Vagina (tissue), 2 donors: Measurements from ENCODE around the gene PKDCC. TPM values are rescaled to one million over a fixed set of nuclear protein-coding genes. Genes with fewer than 3 reads are reported as not detected.

Experiments used
- DNase-seq, 2 donors: peaks; one replicate each; pipeline ENCODE4 v3.0.0-alpha.2; 2017; ENCODE audit errors: extremely low spot score in 2 of 2
- H3K27ac ChIP-seq: fragments of 200-600 bp; sonication (generic); one replicate; pipeline ENCODE4 v1.5.1; 2019
- H3K27me3 ChIP-seq: fragments of 200-600 bp; sonication (generic); one replicate; pipeline ENCODE4 v1.5.1; 2019
- H3K36me3 ChIP-seq, 2 donors: fragments of 200-600 bp; sonication (generic); one replicate each; pipeline ENCODE4 v1.5.1; 2017 to 2019
- H3K4me1 ChIP-seq: fragments of 200-600 bp; sonication (generic); one replicate; pipeline ENCODE4 v1.5.1; 2019
- H3K4me3 ChIP-seq, 2 donors: fragments of 200-600 bp; sonication (generic); 1 replicate in 1 of 2; 2 replicates in 1 of 2; pipeline ENCODE4 v1.5.1; 2016 to 2019
- H3K9me3 ChIP-seq: fragments of 200-600 bp; sonication (generic); one replicate; pipeline ENCODE4 v1.5.1; 2019
- CTCF ChIP-seq, 3 experiments: fragments of 450-650 bp in 2 of 3; fragments of 200-600 bp in 1 of 3; sonication (generic) in 1 of 3; IDR thresholded peaks; one replicate each; pipeline ENCODE4 v1.5.1; 2017 to 2019; ENCODE audit warnings: antibody characterized with exemption in 3 of 3, mild to moderate bottlenecking in 2 of 3, moderate library complexity in 2 of 3
- POLR2A ChIP-seq, 2 donors: fragments of 450-650 bp; IDR thresholded peaks; one replicate each; pipeline ENCODE4 v1.6.1; 2017; ENCODE audit warnings: antibody characterized with exemption in 2 of 2, mild to moderate bottlenecking in 2 of 2, moderate library complexity in 2 of 2
- POLR2AphosphoS5 ChIP-seq, 2 donors: sonication (generic); formaldehyde crosslinking; IDR thresholded peaks; one replicate each; pipeline ENCODE4 v1.9.0; 2017; ENCODE audit warnings: antibody characterized with exemption in 2 of 2, mild to moderate bottlenecking in 2 of 2, low read depth in 1 of 2; ENCODE audit not compliant: insufficient read depth in 1 of 2
- intact Hi-C: fragments of 100-400 bp; cut with DNase I; formaldehyde crosslinking; loops from one replicate; pipeline ENCODE4 v1.15.1; 2023
- total RNA-seq: library from RNA; depleted of rRNA; stranded (reverse); fragments of >200 nt; gene quantifications from one replicate; pipeline ENCODE4 v1.2.3, GENCODE V29; 2016

PKDCC gene
- total RNA-seq, 1 donor from 2014 or later, result 146 TPM

- Histone ChIP-seq H3K4me3 (no peak overlapping the region), H3K36me3 (no peaks in the 10 kb centered on the region), H3K27me3 (no peaks in the 10 kb centered on the region), H3K9me3 (no peaks in the 10 kb centered on the region), H3K4me1 (peaks cover 16% of the 10 kb centered on the region), H3K27ac (no peak overlapping the region)
- TF ChIP-seq CTCF (IDR thresholded peaks at IDR 0.05), result no peak
- TF ChIP-seq POLR2A (IDR thresholded peaks at IDR 0.05), result no peak
- TF ChIP-seq POLR2AphosphoS5 (IDR thresholded peaks at IDR 0.05; ENCODE audit: insufficient read depth in 1 of 2, low read depth in 1 of 2), result no peak
- intact Hi-C loops, result loop anchor here (2.0 to 5.0 kb wide), 2 partner anchors 216 to 235 kb away; no protein-coding TSS in a partner anchor
- DNase-seq, result no peak
Observed at GRCh38 chr2:42087137-42087856, 39.5 kb downstream of the PKDCC start.

GRCh38 chr2:42087857-42088195 lies 40.0 kb downstream of the PKDCC start:
- Histone ChIP-seq H3K27ac (no peak overlapping the region), H3K4me1 (peaks cover 16% of the 10 kb centered on the region), H3K4me3 (no peak overlapping the region), H3K36me3 (no peaks in the 10 kb centered on the region), H3K9me3 (no peaks in the 10 kb centered on the region), H3K27me3 (no peaks in the 10 kb centered on the region)
- intact Hi-C loops, result loop anchor here (2.0 to 5.0 kb wide), 2 partner anchors 217 to 236 kb away; no protein-coding TSS in a partner anchor
- no peak for DNase-seq
- TF ChIP-seq POLR2A (IDR thresholded peaks at IDR 0.05) (no peak), CTCF (IDR thresholded peaks at IDR 0.05) (no peak), POLR2AphosphoS5 (IDR thresholded peaks at IDR 0.05; ENCODE audit: insufficient read depth in 1 of 2, low read depth in 1 of 2) (no peak)

GRCh38 chr2:42089340-42089925 lies 41.6 kb downstream of the PKDCC start:
- intact Hi-C loops, result loop anchor here (5.0 kb wide), 1 partner anchor 237 kb away; no protein-coding TSS in a partner anchor
- Histone ChIP-seq H3K36me3 (no peaks in the 10 kb centered on the region), H3K4me3 (no peak overlapping the region), H3K27me3 (no peaks in the 10 kb centered on the region), H3K4me1 (peaks cover 7% of the 10 kb centered on the region), H3K27ac (no peak overlapping the region), H3K9me3 (no peaks in the 10 kb centered on the region)
- TF ChIP-seq CTCF (IDR thresholded peaks at IDR 0.05) (peak in 2 of 3 experiments; percentile 44 to 45), POLR2AphosphoS5 (IDR thresholded peaks at IDR 0.05; ENCODE audit: insufficient read depth in 1 of 2, low read depth in 1 of 2) (no peak), POLR2A (IDR thresholded peaks at IDR 0.05) (no peak)
- no peak for DNase-seq

- Histone ChIP-seq H3K9me3 (no peaks in the 10 kb centered on the region), H3K36me3 (no peaks in the 10 kb centered on the region), H3K4me3 (no peak overlapping the region), H3K27ac (no peak overlapping the region), H3K27me3 (no peaks in the 10 kb centered on the region), H3K4me1 (peaks cover under 1% of the 10 kb centered on the region)
- TF ChIP-seq POLR2AphosphoS5 (IDR thresholded peaks at IDR 0.05; ENCODE audit: insufficient read depth in 1 of 2, low read depth in 1 of 2) (no peak), POLR2A (IDR thresholded peaks at IDR 0.05) (no peak), CTCF (IDR thresholded peaks at IDR 0.05) (no peak)
- intact Hi-C loops, result loop anchor here (5.0 to 10.0 kb wide), 2 partner anchors 245 to 548 kb away; no protein-coding TSS in a partner anchor
- DNase-seq, result no peak
Observed at GRCh38 chr2:42090216-42090615, 42.4 kb downstream of the PKDCC start.

- no peak for DNase-seq
- Histone ChIP-seq H3K4me1 (no peaks in the 10 kb centered on the region), H3K9me3 (no peaks in the 10 kb centered on the region), H3K36me3 (no peaks in the 10 kb centered on the region), H3K27ac (no peak overlapping the region), H3K27me3 (no peaks in the 10 kb centered on the region), H3K4me3 (no peak overlapping the region)
- intact Hi-C loops, result loop anchor here (5.0 to 10.0 kb wide), 2 partner anchors 243 to 549 kb away; no protein-coding TSS in a partner anchor
- TF ChIP-seq POLR2AphosphoS5 (IDR thresholded peaks at IDR 0.05; ENCODE audit: insufficient read depth in 1 of 2, low read depth in 1 of 2), result no peak
- TF ChIP-seq CTCF (IDR thresholded peaks at IDR 0.05), result no peak
- TF ChIP-seq POLR2A (IDR thresholded peaks at IDR 0.05), result no peak
Observed at GRCh38 chr2:42091671-42092070, 43.9 kb downstream of the PKDCC start.
